WTC11 (cell line): ENCODE data around the gene XKR3. TPM values are rescaled to one million over a fixed set of nuclear protein-coding genes. Genes with fewer than 3 reads are reported as not detected.

Experiments used
- ATAC-seq: fragments of 200-7000 bp; cut with Tn5 transposase; 2 replicates; pipeline ENCODE4 v1.10.0; 2021; ENCODE audit warnings: mild to moderate bottlenecking, moderate library complexity
- CTCF ChIA-PET: fragments of 300-600 bp; sonication (Branson Sonifier 250); formaldehyde crosslinking; loops from one replicate; lab custom pipeline; 2021; ENCODE audit warnings: antibody characterized with exemption; lab: Charles Lee
- POLR2A ChIA-PET: fragments of 350-600 bp; sonication (Branson Sonifier 250); formaldehyde crosslinking; loops from one replicate; lab custom pipeline; 2021; ENCODE audit warnings: antibody characterized with exemption; lab: Charles Lee
- DNase-seq: peaks from one replicate; pipeline ENCODE4 v3.0.0; 2021; ENCODE audit warnings: low spot score
- H3K27ac Mint-ChIP-seq: 2 replicates; pipeline ENCODE4 v1.8.0; 2021; ENCODE audit warnings: mixed read lengths
- H3K27me3 Mint-ChIP-seq: 2 replicates; pipeline ENCODE4 v1.8.0; 2021; ENCODE audit warnings: low read depth, mild to moderate bottlenecking, moderate library complexity, mixed read lengths
- H3K36me3 Mint-ChIP-seq: 2 replicates; pipeline ENCODE4 v1.8.0; 2021; ENCODE audit warnings: mixed read lengths
- H3K4me1 Mint-ChIP-seq: 2 replicates; pipeline ENCODE4 v1.8.0; 2022; ENCODE audit warnings: mixed read lengths
- H3K4me3 Mint-ChIP-seq: 2 replicates; pipeline ENCODE4 v1.8.0; 2021; ENCODE audit warnings: mild to moderate bottlenecking, moderate library complexity, mixed read lengths
- H3K9me3 Mint-ChIP-seq: 2 replicates; pipeline ENCODE4 v1.8.0; 2021; ENCODE audit warnings: mixed read lengths
- FOXJ3 ChIP-seq: sonication (generic); formaldehyde crosslinking; IDR thresholded peaks from 2 replicates; pipeline ENCODE4 v1.9.0; 2021; ENCODE audit warnings: missing genetic modification reagents, mild to moderate bottlenecking, borderline replicate concordance
- FOXP4 ChIP-seq: sonication (generic); formaldehyde crosslinking; IDR thresholded peaks from 2 replicates; pipeline ENCODE4 v1.8.0; 2022; ENCODE audit warnings: mild to moderate bottlenecking, missing genetic modification reagents
- GTF2I ChIP-seq: fragments of 250-450 bp; sonication (Bioruptor Pico); conservative IDR thresholded peaks from 2 replicates; pipeline ENCODE4 v1.4.0; 2021; ENCODE audit warnings: mild to moderate bottlenecking
- HMGXB4 ChIP-seq: sonication (generic); formaldehyde crosslinking; IDR thresholded peaks from 2 replicates; pipeline ENCODE4 v1.8.1; 2023; ENCODE audit warnings: mild to moderate bottlenecking, moderate library complexity, missing genetic modification reagents
- JAZF1 ChIP-seq: fragments of 250-450 bp; sonication (Bioruptor Pico); IDR thresholded peaks from 2 replicates; pipeline ENCODE4 v1.9.0; 2021; ENCODE audit warnings: moderate library complexity, mild to moderate bottlenecking, inconsistent platforms
- PRDM15 ChIP-seq: sonication (generic); formaldehyde crosslinking; IDR thresholded peaks from 2 replicates; pipeline ENCODE4 v1.8.0; 2022; ENCODE audit warnings: missing genetic modification reagents
- RORB ChIP-seq: fragments of 250-450 bp; sonication (Bioruptor Pico); IDR thresholded peaks from 2 replicates; pipeline ENCODE4 v1.9.0; 2021; ENCODE audit warnings: mild to moderate bottlenecking
- SMAD3 ChIP-seq: sonication (generic); formaldehyde crosslinking; IDR thresholded peaks from 2 replicates; pipeline ENCODE4 v1.8.0; 2022; ENCODE audit warnings: missing genetic modification reagents, mild to moderate bottlenecking, borderline replicate concordance
- SMAD4 ChIP-seq: sonication (generic); formaldehyde crosslinking; IDR thresholded peaks from 2 replicates; pipeline ENCODE4 v1.8.0; 2022; ENCODE audit warnings: mild to moderate bottlenecking, missing genetic modification reagents
- TCF7 ChIP-seq: sonication (generic); formaldehyde crosslinking; IDR thresholded peaks from 2 replicates; pipeline ENCODE4 v1.8.0; 2022; ENCODE audit warnings: mild to moderate bottlenecking, low read depth, missing genetic modification reagents, moderate library complexity
- ZNF263 ChIP-seq: sonication (generic); formaldehyde crosslinking; IDR thresholded peaks from 2 replicates; pipeline ENCODE4 v1.8.1; 2022; ENCODE audit warnings: low read depth, mild to moderate bottlenecking, moderate library complexity, missing genetic modification reagents
- ZNF512 ChIP-seq: sonication (generic); formaldehyde crosslinking; IDR thresholded peaks from 2 replicates; pipeline ENCODE4 v1.8.1; 2022; ENCODE audit warnings: missing genetic modification reagents, borderline replicate concordance
- ZSCAN18 ChIP-seq: fragments of 250-450 bp; sonication (Bioruptor Pico); IDR thresholded peaks from 2 replicates; pipeline ENCODE4 v2.1.2; 2022; ENCODE audit warnings: mild to moderate bottlenecking, moderate library complexity
- total RNA-seq: library from RNA; stranded (reverse); gene quantifications from 3 replicates; pipeline ENCODE4 v1.2.3, GENCODE V29; 2021
- TF ChIP-seq, protein P1 (sequence below): sonication (generic); formaldehyde crosslinking; IDR thresholded peaks from 2 replicates; pipeline ENCODE4 v1.8.1; 2022; ENCODE audit warnings: low read depth, missing genetic modification reagents, borderline replicate concordance
- TF ChIP-seq, protein P2 (sequence below): sonication (generic); formaldehyde crosslinking; IDR thresholded peaks from 2 replicates; pipeline ENCODE4 v1.8.0; 2023; ENCODE audit warnings: missing genetic modification reagents
- TF ChIP-seq, protein P3 (sequence below): fragments of 250-450 bp; sonication (Bioruptor Pico); IDR thresholded peaks from 2 replicates; pipeline ENCODE4 v1.9.0; 2021; ENCODE audit warnings: moderate library complexity, mild to moderate bottlenecking, inconsistent platforms, borderline replicate concordance
- TF ChIP-seq, protein P4 (sequence below): sonication (generic); formaldehyde crosslinking; conservative IDR thresholded peaks from 2 replicates; pipeline ENCODE4 v1.8.1; 2023; ENCODE audit warnings: mild to moderate bottlenecking, low read depth, missing genetic modification reagents, moderate library complexity
- TF ChIP-seq, protein P5 (sequence below): fragments of 250-450 bp; sonication (Bioruptor Pico); IDR thresholded peaks from 2 replicates; pipeline ENCODE4 v1.9.0; 2021; ENCODE audit warnings: mild to moderate bottlenecking

XKR3 gene
- total RNA-seq, 1 experiment from 2014 or later, result not detected

DNA sequence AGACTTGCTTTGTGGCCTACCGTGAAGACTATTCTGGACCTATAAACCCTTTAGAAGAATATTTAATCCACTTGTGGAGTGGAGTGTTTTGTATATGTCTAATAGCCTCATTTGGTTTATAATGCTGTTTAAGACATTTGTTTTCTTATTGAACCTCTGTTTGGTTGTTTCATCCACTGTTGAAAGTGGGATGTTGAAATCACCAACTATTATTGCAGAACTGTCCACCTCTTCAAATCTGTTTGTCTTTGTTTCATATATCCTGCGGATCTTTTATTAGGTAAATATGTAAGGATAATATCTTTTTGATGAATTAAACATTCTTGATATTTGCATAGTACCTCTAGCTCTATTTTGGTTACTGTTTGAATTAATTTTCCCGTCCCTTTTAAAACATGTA, 49.1 kb downstream of the XKR3 start:
- H3K27ac Mint-ChIP-seq, result no peak overlapping the region
- POLR2A ChIA-PET, result no interaction called here
- ATAC-seq (no peak), DNase-seq (no peak)
- no peaks in the 10 kb centered on the region for H3K4me1 Mint-ChIP-seq
- peaks cover 33% of the 10 kb centered on the region for H3K36me3 Mint-ChIP-seq
- no peak overlapping the region for H3K4me3 Mint-ChIP-seq
- TF ChIP-seq HMGXB4 (CRISPR knock-in tag), result no peak
- TF ChIP-seq, protein P1, sequence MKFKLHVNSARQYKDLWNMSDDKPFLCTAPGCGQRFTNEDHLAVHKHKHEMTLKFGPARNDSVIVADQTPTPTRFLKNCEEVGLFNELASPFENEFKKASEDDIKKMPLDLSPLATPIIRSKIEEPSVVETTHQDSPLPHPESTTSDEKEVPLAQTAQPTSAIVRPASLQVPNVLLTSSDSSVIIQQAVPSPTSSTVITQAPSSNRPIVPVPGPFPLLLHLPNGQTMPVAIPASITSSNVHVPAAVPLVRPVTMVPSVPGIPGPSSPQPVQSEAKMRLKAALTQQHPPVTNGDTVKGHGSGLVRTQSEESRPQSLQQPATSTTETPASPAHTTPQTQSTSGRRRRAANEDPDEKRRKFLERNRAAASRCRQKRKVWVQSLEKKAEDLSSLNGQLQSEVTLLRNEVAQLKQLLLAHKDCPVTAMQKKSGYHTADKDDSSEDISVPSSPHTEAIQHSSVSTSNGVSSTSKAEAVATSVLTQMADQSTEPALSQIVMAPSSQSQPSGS, result no peak
- TF ChIP-seq ZNF263 (CRISPR knock-in tag), result no peak
- TF ChIP-seq TCF7 (CRISPR knock-in tag), result no peak
- no peak for TF ChIP-seq SMAD3
- TF ChIP-seq, protein P2, sequence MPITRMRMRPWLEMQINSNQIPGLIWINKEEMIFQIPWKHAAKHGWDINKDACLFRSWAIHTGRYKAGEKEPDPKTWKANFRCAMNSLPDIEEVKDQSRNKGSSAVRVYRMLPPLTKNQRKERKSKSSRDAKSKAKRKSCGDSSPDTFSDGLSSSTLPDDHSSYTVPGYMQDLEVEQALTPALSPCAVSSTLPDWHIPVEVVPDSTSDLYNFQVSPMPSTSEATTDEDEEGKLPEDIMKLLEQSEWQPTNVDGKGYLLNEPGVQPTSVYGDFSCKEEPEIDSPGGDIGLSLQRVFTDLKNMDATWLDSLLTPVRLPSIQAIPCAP (CRISPR knock-in tag), result no peak
- no peak for TF ChIP-seq ZNF512 (CRISPR knock-in tag)
- TF ChIP-seq, protein P3, sequence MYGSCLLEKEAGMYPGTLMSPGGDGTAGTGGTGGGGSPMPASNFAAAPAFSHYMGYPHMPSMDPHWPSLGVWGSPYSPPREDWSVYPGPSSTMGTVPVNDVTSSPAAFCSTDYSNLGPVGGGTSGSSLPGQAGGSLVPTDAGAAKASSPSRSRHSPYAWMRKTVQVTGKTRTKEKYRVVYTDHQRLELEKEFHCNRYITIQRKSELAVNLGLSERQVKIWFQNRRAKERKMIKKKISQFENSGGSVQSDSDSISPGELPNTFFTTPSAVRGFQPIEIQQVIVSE (CRISPR knock-in tag), result no peak
- no peak for TF ChIP-seq JAZF1 (CRISPR knock-in tag)
- TF ChIP-seq, protein P4, sequence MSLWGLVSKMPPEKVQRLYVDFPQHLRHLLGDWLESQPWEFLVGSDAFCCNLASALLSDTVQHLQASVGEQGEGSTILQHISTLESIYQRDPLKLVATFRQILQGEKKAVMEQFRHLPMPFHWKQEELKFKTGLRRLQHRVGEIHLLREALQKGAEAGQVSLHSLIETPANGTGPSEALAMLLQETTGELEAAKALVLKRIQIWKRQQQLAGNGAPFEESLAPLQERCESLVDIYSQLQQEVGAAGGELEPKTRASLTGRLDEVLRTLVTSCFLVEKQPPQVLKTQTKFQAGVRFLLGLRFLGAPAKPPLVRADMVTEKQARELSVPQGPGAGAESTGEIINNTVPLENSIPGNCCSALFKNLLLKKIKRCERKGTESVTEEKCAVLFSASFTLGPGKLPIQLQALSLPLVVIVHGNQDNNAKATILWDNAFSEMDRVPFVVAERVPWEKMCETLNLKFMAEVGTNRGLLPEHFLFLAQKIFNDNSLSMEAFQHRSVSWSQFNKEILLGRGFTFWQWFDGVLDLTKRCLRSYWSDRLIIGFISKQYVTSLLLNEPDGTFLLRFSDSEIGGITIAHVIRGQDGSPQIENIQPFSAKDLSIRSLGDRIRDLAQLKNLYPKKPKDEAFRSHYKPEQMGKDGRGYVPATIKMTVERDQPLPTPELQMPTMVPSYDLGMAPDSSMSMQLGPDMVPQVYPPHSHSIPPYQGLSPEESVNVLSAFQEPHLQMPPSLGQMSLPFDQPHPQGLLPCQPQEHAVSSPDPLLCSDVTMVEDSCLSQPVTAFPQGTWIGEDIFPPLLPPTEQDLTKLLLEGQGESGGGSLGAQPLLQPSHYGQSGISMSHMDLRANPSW (CRISPR knock-in tag), result no peak
- no peak for TF ChIP-seq FOXP4 (CRISPR knock-in tag)
- TF ChIP-seq SMAD4, result no peak
- no peak for TF ChIP-seq RORB
- no peak for TF ChIP-seq PRDM15
- TF ChIP-seq, protein P5, sequence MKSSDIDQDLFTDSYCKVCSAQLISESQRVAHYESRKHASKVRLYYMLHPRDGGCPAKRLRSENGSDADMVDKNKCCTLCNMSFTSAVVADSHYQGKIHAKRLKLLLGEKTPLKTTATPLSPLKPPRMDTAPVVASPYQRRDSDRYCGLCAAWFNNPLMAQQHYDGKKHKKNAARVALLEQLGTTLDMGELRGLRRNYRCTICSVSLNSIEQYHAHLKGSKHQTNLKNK (CRISPR knock-in tag), result no peak
- no peak for TF ChIP-seq ZSCAN18
- no peak for TF ChIP-seq GTF2I
- no peak for TF ChIP-seq FOXJ3 (CRISPR knock-in tag)
- H3K9me3 Mint-ChIP-seq, result peaks cover 66% of the 10 kb centered on the region
- CTCF ChIA-PET, result no interaction called here
- no peaks in the 10 kb centered on the region for H3K27me3 Mint-ChIP-seq
